OCI-LY7 (cell line): ENCODE measurements around the gene SPACA7.

Experiments
- EZH2phosphoT487 ChIP-seq: fragments of 200-600 bp; sonication (generic); IDR thresholded peaks from 2 replicates; pipeline ENCODE4 v1.6.1; 2018; ENCODE audit warnings: low read depth, borderline replicate concordance, mild to moderate bottlenecking, mixed run types, antibody characterized with exemption, low read length, moderate library complexity, mixed read lengths
- TF ChIP-seq, protein P1 (sequence below): fragments of 200-600 bp; sonication (generic); conservative IDR thresholded peaks from 2 replicates; pipeline ENCODE4 v1.5.1; 2014; ENCODE audit warnings: mild to moderate bottlenecking, antibody characterized with exemption, low read length, moderate library complexity, mixed read lengths

DNA sequence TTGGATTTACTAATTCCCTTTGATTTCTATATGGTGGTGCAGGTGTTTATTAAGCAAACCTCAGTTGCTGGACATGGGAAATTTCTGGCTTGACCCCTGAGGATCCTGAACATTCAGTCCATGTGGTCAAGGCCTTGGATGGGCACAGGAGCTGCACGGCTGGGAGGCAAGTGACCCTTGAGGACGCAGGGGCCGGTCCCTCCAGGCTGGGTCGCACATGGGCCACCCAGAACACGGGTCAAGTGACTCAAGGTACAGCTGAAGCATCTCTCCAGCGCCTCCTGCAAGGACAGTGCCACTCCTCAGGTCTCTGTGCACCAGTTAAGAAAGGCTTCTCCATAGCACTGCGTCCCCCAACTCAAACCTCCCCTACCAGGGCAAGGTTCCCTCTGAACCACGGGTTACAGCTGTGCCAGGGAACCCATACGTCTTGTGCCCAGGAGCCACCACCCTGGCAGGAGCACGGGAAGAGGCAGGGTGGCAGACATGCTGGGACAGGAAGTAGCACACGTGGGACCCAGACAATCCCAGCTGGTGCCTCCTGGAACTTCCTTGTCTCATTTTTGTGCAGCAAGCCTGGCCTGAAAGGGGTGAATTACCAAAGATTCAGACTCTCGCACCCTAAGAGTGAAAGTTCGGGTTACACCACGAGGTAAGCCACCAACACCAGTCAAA lies 93.1 kb downstream of the SPACA7 start:
- TF ChIP-seq, protein P1, sequence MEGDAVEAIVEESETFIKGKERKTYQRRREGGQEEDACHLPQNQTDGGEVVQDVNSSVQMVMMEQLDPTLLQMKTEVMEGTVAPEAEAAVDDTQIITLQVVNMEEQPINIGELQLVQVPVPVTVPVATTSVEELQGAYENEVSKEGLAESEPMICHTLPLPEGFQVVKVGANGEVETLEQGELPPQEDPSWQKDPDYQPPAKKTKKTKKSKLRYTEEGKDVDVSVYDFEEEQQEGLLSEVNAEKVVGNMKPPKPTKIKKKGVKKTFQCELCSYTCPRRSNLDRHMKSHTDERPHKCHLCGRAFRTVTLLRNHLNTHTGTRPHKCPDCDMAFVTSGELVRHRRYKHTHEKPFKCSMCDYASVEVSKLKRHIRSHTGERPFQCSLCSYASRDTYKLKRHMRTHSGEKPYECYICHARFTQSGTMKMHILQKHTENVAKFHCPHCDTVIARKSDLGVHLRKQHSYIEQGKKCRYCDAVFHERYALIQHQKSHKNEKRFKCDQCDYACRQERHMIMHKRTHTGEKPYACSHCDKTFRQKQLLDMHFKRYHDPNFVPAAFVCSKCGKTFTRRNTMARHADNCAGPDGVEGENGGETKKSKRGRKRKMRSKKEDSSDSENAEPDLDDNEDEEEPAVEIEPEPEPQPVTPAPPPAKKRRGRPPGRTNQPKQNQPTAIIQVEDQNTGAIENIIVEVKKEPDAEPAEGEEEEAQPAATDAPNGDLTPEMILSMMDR: no peak
- TF ChIP-seq EZH2phosphoT487: no peak
